ENCODE measurements around the gene ANKRD30A. TPM values are rescaled to one million over a fixed set of nuclear protein-coding genes. Genes with fewer than 3 reads are reported as not detected.
"Not testable (repeated sequence)": the region's sequence is repeated elsewhere in the genome, so short reads cannot be mapped to it uniquely, and the experiment has no call there.

ANKRD30A gene
- total and polyA plus RNA-seq, 7 donors = not detected

- H3K4me3 ChIP-seq = no peak overlapping the region
- no peaks in the 10 kb centered on the region for H3K36me3 ChIP-seq
- 88 to 90% methylated on average over 3 of the region's 3 CpGs for WGBS, 2 donors
- H3K27ac ChIP-seq = no peak overlapping the region
- peaks cover 0 to 11% (median 0%) of the 10 kb centered on the region in 4 donors for H3K9me3 ChIP-seq
- intact Hi-C loops (cut with DNase I) = no loop called here
- no peaks in the 10 kb centered on the region for H3K4me1 ChIP-seq
- TF ChIP-seq CTCF (IDR thresholded peaks at IDR 0.05) (no peak), EP300 (IDR thresholded peaks at IDR 0.05) (no peak), POLR2AphosphoS5 (IDR thresholded peaks at IDR 0.05) (no peak), POLR2A (IDR thresholded peaks at IDR 0.05) (no peak)
- no peak for DNase-seq
- no peaks in the 10 kb centered on the region for H3K27me3 ChIP-seq
Observed at GRCh38 chr10:37390926-37391325, 265.5 kb downstream of the ANKRD30A start.

GRCh38 chr10:37400774-37401173 is 275.4 kb downstream of the ANKRD30A start:
- H3K27ac ChIP-seq; H3K27me3 ChIP-seq; DNase-seq; H3K4me1 ChIP-seq; intact Hi-C loops (cut with DNase I); H3K9me3 ChIP-seq; H3K36me3 ChIP-seq; H3K4me3 ChIP-seq: not testable (repeated sequence)
- 65 to 68% methylated on average over 2 of the region's 2 CpGs for WGBS, 2 donors

GRCh38 chr10:37401225-37401624 is 275.8 kb downstream of the ANKRD30A start:
- Histone ChIP-seq H3K27ac (no peak overlapping the region), H3K9me3 (peaks cover 0 to 7% (median 0%) of the 10 kb centered on the region in 4 donors), H3K4me3 (no peak overlapping the region), H3K4me1 (no peaks in the 10 kb centered on the region), H3K27me3 (no peaks in the 10 kb centered on the region), H3K36me3 (no peaks in the 10 kb centered on the region)
- TF ChIP-seq EP300 (IDR thresholded peaks at IDR 0.05) (no peak), POLR2AphosphoS5 (IDR thresholded peaks at IDR 0.05) (no peak), POLR2A (IDR thresholded peaks at IDR 0.05) (no peak), CTCF (IDR thresholded peaks at IDR 0.05) (no peak)
- intact Hi-C loops (cut with DNase I) = no loop called here
- 69 to 73% methylated on average over 3 of the region's 3 CpGs for WGBS, 2 donors
- DNase-seq = no peak

GRCh38 chr10:37403776-37404175 is 278.4 kb downstream of the ANKRD30A start:
- no peak overlapping the region for H3K4me3 ChIP-seq
- H3K9me3 ChIP-seq = peaks cover 0 to 7% (median 0%) of the 10 kb centered on the region in 4 donors
- no peak for DNase-seq
- TF ChIP-seq EP300 (IDR thresholded peaks at IDR 0.05) = no peak
- TF ChIP-seq POLR2A (IDR thresholded peaks at IDR 0.05) = no peak
- no peak for TF ChIP-seq CTCF (IDR thresholded peaks at IDR 0.05)
- TF ChIP-seq POLR2AphosphoS5 (IDR thresholded peaks at IDR 0.05) = no peak
- 57 to 58% methylated on average over 2 of the region's 2 CpGs for WGBS, 2 donors
- intact Hi-C loops (cut with DNase I) = no loop called here
- no peaks in the 10 kb centered on the region for H3K4me1 ChIP-seq
- H3K36me3 ChIP-seq = no peaks in the 10 kb centered on the region
- no peak overlapping the region for H3K27ac ChIP-seq
- H3K27me3 ChIP-seq = no peaks in the 10 kb centered on the region

Small RNA genes lying within 50 kb of the gene (small RNA-seq; reads per million reads assigned to genes)
- 0 reads per million in 3 donors for gene RF00019
- 0 reads per million in 3 donors for gene RN7SL314P
- gene RNU6-811P = 0 reads per million in 3 donors
